HG03342 (cell line): ENCODE data around the gene PRDM16.

Experiments used
- ATAC-seq: cut with Tn5 transposase; IDR thresholded peaks from one replicate; pipeline ENCODE4 v1.9.1; 2021; ENCODE audit warnings: mild to moderate bottlenecking, moderate library complexity; ENCODE audit not compliant: unreplicated experiment

PRDM16 gene

DNA sequence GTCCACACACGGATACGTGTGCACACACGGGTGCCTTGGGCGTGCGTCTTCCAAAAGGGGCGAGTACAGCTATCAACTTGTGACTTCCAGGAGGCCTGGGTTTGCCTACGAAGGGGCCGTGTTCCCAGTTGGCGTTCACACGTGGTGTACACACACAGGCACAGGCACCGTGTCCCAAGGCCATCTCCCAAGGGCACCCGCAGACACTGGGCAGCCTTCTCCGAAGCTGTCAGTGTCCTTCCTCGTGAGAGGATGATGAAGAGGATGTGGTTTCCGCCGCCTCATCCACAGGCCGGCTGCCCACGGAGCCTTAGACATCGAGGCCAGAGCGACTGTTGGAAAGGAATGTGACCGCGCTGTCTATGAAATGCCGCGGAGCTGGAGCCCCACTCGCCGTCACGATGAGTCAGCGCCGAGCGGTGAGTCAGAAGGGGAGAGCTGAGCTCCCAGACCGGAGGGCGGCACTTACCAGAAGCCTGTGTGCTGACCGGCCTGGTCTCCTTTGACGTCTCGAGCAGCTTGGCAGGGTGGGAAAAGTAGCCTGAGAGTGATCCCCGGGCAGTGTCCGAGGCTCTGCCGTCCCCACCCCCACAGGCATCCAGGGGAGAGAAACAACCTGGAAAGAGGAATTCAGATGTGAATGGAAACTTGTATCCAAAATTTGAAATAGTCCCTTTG, 244.0 kb downstream of the PRDM16 start:
- ATAC-seq: no peak

DNA sequence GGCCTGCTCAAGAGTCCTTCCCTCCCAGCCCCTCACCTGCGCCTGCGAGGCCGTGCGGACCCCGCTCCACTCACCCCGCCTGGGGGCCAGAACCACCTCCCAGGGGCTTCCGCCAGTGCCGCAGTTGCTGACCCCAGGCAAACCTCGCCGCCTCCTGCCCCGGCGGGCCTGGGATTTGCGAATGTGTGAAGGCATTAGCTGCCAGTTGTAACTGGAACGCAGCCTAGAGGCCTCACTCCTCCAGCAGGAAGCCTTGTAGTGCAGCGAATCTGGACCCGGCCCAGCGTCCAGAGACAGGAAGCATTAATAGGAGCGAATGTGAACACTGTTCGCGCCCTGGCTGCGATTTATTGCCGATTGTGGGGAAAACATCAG, 244.6 kb downstream of the PRDM16 start:
- ATAC-seq: no peak

DNA sequence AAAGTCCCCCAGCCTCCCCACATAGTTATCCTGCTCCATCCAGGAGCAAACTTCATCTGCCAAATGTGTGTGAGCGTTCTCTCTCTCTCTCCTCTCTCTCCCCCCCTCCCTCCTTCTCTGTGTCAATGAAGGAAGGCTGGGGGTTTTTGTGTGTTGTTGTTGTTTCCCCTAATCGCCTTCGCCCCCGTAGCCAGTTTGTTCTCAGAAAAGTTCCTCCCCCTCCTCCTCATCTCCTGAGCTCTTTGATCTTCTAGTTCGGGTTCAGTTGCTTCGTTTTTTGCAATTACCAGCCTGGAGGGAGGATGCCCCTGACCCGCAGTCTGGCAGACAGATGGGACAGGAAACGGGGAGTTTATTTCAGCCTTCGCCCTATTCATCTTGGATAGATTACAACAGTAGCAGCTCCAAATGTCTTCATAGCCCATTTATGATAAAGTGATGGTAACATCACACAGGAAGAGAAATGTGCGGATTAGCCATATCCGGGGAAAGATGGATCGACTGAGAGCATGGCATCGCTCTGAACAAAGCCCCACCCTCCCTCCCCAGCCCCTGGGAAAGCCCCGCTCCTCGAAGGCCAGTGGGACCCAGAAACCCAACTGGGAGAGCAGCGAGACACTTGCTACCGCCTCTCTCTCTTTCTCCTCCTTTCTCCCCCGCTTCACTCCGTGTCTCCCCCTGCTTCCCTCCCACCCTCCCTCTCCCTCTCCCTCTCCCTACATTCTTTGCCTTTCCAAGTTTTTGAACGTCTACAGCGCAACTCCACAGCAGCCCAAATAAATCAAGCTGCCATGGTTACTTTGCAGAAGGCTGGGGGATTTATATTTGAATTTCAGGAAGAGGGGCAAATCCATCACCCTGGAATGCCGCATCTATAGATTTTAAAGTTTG, 245.7 kb downstream of the PRDM16 start:
- no peak for ATAC-seq

DNA sequence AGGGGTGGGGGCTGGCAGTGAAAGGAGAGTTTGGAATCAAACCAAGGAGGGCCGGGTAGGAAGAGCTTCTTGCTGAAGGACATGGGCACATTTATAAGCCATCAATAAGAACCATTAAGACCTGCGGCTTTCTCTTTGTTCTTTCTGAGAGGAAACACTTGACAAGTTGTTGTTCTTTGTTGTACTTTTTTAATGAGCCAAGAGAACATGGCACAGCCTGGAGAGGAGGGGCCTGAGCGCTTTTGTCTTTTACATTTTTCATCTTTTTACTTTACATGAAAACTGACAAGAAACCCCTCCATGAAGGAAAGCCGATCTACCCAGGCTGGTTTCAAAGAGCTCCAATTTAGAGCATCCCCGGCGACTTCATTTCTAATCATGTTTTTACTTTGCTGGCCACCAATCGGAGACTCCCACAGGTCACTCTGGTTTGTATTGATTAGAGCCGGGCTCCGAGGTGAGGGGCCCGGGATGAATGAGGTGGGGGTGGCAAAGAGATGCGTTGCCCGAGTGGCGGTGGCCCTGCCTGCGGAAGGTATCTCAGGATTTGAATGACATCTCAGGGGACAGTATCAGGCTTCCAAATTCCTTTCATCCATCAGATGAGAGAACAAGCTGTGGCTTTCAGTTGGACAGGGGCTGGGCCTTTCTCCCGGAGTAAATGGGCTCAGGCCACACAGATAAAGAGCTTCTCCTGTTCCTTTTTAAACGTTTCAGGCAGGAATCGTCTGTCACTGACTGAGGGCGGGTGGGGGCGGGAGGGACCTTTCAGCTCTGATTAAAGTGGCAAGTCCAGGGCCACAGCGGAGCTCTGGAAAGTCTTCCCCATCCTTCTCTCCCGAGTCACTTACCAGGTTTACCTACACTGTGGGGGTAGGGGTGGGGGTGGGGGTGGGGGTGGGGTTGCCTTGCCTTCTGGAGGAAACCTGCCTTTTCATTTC, 246.7 kb downstream of the PRDM16 start:
- ATAC-seq: no peak

DNA sequence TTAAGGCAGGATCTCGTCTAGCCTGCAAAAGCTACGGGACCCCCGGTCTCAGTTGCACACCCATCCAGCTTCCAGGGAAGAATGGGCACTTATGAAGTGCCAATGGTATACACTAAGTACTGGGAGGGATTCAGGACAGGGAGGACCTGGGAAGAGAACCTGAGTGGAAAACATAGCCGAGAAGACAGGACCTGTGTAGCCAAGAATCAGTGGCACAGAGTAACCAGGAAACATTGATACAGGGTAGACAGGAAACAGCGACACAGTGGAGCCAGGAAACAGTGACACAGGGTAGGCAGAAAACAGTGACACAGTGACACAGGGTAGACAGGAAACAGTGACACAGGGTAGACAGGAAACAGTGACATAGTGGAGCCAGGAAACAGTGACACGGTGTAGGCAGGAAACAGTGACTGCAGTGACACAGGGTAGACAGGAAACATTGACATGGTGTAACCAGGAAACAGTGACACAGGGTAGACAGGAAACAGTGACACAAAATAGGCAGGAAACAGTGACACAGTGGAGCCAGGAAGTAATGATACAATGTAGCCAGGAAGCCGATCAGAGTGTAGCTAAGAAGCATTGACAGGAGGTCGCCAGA, 247.4 kb downstream of the PRDM16 start:
- ATAC-seq: no peak

DNA sequence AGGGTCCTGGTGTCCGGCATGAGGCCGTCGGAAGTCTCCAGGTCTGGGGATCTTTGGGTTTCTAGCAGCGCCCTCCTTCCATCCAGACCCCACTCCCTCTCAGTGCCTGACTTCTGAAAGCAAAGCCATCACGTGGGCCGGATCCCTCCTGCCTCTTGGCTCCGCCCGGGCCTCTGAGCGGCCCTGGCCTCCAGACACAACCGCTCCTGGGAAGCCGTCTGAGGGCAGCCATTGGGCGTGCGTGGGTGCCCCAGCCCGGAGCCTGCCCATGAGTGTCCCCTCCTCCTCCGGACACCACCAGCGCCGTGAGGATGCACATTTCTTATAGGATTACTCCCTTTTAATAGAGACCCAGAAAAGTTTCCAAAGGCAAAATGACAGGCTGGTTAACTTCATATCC, 248.5 kb downstream of the PRDM16 start:
- ATAC-seq: no peak

DNA sequence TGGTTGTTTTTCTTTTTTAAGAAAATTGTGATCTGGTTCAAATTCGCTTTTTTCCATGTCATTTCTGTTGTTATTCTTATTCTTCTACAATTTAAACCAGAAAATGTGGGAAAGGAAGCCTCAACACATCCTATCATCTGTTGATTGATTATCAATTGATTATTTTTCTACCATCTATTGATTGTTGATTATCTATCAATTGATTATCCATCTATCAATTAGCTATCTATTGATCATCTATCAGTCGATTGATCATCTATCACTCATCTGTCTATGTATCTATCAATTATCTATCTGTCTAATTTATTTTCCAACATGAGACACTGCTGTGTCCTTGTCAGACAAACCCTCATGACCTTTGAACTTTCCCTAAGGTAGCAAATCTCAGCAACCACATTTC, 249.3 kb downstream of the PRDM16 start:
- ATAC-seq: no peak

DNA sequence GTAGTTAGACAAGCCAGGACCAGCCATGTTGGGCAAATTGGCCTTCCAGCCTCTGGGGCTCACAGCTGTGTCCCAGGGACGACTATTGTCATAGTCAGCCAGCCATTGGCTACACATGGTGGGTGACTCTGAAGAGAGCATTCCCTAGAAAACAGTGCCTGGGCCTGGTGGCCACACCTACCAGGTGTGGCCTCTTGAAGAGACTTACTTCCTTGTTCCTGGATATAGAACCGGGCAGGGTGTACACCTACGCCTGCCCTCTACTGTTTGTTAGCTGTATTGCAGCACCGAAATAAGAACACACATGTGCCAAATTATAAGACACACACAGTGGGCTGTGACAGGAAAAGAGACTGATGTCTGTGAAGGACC, 250.9 kb downstream of the PRDM16 start:
- no peak for ATAC-seq

DNA sequence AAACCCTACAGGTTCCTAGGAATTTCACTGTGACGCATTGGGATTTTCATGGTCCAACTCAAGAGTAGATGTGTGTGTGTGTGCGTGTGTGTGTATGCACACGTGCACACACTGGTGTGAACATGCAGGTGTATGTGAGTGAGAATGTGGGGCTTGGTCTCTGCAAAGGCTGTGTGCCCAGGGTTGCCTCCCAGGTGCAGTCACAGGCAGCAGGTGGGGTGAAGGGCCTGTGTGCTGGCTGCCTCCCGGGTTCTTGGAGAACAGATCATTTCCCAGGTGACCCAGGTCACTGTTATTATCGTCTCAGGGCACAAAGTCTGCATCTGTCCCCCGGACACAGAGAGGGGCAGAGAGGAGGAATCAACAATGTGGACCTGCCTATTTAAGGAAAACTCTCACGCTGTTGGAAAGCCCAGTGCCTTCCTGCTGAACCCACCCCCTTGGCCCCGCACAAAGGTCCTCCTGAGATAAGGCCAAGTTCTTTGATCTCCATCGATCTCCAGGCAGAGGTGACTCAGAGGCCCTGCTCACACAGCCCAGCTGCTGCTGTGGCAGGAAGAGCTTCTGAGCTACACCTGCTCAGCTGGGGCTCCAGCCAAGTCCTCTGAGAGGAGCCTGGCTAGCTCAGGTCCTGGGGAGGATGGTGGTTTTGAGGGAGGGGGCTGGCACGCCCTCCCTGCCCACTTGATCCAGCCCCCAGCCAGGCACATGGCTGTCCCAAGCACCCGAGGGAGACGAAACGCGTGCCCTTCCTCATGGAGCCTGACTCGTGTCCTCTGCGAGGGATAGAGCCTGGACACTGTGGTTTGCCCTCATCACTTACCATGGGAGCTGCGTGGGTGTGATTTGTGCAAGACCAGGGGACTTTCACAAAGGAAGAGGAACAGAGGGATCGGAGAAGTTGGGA, 251.5 kb downstream of the PRDM16 start:
- ATAC-seq: no peak

DNA sequence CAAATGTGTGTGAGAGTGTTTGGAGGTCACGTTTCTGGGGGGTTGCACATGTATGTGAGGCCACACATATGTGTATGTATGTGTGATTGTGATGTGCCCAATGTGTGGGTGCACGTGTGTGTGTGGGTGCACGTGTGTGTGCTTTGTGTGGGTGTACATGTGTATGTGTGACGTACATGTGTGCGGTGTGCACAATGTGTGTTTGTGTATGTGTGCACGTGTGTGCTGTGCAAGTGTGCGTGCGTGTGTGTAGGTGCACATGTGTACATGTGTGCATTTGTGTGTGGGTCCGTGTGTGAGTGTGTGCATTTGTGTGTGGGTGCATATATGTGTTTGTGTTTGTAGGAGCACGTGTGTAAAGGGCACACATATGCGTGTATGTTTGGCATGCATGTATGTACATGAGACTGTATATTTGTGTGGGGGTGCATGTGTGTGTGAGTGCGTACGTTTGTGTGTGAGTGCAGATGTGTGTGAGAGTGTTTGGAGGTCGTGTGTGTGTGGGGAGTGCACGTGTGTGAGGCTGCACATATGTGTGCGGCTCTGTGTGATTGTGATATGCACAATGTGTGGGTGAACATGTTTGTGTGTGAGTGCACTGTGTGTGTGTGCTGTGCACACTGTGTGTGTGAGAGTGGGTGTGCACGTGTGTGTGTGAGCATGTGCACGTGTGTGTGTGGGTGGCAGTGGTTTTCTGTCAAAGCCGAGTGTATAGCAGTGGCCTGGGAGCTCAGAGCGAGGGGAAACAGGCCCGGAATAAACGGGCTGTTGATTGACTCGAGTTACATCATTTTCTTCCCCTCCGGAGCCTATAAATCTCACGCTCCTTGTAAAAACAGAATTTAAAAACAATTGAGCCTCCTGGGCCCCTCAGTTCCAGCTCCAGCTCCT, 252.8 kb downstream of the PRDM16 start:
- ATAC-seq: no peak

DNA sequence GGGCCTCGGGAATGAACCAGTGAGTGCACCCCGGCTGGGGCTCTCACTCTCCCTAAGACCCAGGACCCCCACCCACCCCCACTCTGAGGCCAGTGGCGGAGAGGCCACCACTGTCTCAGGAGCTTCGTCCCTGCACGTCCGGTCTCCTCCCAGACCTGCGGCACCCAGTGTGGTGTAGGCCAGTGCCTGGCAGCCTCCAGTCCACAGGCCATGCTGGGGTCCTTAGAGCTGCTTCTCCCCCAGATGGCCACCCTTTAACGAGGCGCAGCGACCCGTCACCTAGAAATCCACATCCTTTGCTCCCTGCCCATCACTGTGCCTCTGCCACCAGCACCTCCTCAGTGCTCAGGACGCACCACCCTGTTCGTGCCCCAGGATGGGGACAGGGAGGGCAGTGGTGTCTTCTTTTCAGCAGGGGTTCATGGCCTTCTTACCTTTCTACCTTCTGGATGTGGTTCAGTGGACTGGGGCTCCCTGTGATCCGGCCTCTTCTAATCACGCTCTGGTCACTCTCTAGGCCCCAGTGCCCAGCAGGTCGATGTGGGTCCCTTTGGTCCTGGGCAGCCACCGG, 253.5 kb downstream of the PRDM16 start:
- no peak for ATAC-seq

DNA sequence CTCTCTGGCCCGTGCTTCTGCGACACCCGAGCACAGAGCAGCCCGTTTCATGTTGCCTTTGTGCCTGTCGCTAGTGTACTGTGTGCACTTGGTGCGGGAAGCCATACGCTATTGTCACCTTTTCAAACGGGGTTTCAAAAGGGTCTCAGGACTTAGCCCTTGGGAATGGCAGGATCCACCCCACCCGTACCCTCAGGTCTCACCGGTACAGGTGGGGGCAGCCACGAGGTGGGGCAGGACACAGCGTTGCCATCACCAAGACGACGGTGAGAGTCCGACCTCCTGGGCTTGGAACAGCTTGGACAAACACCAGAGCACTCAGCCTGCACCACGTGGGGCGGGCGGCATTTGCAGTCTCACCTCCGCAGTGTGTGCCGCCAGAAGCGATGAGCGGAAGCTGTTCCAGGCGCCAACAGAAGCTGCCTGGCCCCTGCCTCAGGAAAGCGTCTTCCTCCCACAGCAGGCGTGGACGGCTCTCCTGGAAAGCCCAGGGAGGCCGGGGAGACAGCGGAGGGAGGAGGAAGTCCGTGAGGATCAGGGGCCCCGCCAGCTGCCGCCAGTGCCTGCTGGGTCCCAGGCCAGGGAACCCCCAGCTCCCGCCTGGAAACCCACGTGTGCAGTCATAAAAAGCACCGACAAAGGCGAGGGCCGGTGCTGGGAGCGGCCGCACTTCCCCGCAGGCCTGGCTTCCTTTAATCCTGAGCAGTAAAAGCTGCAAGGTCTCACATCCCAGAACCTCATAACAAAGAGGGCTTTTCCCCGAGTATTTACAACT, 254.2 kb downstream of the PRDM16 start:
- ATAC-seq: no peak

DNA sequence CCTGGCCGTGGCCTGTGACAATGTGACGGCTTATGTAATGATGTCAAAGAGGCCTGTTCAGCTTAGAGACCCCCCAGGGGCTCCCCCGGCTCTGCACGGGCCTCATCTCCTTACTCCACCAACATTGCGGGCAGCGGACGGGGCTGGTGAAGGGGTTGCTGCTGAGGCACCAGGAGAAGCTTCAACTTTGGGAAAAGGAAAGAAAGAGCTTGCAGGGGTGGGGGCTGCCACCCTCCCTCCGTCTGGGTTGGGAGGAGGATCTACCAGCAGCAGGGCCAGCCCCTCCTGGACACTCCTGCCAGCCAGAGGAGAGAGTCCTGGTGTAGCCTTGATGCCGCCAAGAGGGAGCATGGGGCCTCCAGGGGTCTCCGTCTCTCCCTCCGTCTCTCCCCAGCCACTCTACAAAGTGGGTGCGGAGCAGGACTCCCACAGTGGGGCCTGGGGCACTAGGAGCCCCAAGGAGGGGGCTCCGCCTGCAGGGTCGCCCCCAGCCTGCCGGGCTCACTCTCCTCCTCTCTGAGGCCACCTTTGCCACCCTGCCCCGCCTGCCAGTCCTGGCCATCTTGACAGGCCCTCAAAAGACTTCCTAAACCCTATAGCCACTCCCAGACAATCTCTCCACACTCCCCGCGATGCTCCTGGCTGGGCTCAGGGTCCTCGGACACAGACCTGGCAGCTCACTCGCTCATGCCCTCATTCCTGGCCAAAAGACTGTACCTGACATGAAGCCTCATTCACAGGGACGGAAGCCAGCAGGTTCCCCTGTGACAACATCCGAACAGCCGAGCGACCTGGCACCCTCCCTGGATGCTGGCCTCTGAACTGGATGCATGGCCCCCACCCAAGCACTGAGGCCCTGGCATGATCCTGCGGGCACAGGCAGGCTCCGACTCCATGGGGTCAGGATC, 255.0 kb downstream of the PRDM16 start:
- ATAC-seq: no peak

DNA sequence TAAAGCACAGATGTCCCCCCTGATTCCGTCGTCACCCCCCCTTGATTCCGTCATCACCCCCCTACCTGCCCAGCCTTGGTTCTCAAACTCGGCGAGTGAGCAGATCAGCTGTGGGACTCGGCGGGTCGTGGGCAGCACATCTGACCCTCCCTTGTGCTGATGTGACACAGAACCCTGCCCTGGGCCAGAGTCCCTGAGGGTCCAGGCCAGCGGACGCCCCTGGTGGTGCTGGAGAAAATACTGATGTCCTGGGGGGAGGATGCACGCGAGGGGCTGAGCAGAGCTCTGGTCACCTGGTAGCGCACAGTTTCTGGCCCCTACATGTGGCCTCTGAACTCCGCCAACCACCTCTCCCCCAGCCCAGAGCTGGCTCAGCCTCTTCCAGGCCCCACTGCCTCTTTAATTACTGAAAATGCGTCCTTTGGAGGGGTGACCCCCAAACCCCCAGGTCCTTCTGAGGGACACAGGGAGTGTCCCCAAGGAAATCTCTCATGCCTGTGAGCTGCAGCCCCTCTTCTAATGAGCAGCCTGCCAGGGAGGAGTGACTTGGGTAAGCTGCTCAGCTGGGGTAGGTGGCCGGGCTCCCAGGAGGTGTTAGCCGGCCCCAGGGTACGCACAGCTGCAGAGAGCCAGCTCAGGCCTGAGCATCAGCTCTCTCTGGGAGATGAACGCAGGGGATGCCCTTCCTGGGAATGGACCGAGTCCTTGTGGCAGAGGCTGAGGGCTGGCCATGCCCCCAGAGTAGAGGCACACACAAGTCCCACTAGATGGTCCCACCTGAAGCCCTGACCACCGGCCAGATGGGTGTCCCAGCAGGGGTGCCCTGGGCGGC, 255.9 kb downstream of the PRDM16 start:
- no peak for ATAC-seq

DNA sequence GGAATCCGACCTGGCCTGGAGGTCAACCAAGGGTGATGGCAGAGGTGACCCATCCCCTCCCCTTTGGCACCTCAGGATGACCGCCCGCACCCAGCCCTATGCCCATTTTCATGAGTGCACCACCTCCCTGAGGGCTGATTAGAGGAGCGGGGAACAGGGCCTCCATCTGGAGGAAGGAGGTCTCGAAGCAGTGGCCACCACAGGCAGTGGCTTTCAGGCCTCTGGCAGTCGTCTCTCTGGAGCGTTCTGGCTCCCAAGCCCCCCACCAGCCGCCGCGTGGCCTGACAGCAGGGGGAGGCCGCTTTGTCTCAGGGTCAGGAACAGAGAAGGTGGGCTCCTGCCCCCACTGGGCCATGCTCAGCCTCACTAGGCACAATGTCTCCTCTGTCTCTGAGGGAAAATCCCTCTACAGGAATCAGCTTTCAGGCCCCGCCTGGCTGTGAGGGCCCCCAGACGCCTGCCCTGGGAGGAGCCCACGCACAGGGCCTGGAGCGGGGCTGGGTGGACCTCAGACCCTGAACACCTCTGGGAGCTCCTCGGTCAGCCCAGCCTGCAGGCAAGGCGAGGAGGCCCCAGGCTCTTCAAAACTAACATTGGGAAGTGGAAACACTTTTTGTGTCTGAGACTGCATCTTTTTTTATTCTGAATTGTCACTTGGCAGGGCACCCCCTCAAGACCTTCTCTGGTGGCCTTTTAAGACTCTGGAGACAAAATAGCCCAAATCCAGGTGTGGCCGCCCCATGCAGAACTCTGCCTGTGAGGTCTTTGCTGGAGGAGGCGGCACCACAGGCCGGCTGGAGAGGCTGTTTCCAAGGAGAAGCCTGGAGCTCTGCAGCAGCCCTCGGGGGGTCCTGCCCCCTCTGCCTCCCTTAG, 257.7 kb downstream of the PRDM16 start:
- no peak for ATAC-seq
